Urothelium cell line (cell line): ENCODE data around the gene STXBP6.

ENCODE experiments used
- DNase-seq: peaks from one replicate; pipeline ENCODE4 v3.0.0; 2011; ENCODE audit warnings: low spot score, mixed read lengths
- FAIRE-seq: peaks from 2 replicates; lab custom pipeline; 2011; peaks lifted over from hg19 to GRCh38; lab: Jason Lieb, UNC

The STXBP6 gene

DNA sequence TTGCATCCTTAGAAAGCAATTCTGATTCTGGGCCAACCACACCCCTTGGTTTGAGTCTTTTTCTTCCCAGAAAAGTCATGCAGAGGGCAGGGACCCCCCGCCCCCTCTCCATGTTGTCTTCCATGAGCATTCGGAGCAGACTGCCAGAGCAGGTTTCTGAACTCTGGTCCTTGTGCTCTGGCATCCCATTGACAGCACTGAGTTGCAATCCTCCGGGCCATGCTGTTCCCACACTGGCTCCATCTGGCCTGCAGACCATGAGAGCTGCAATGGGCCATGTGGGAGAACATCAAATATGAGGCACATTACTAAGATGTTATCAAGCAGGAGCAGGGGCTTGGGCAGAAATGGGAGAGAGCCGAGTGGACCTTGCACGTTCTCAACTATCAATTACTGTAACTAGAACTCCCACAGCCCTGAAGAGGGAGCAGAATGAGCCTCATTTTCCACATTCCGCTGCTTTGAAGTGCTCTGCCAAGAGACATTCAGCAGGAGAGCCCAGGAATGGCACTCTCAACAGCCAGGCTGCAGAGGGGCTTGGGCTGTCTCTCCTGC lies 157.4 kb downstream of the STXBP6 start:
- DNase-seq (no peak), FAIRE-seq (no peak)

GRCh38 chr14:24891987-24892496 lies 157.9 kb downstream of the STXBP6 start:
- FAIRE-seq (no peak), DNase-seq (no peak)

DNA sequence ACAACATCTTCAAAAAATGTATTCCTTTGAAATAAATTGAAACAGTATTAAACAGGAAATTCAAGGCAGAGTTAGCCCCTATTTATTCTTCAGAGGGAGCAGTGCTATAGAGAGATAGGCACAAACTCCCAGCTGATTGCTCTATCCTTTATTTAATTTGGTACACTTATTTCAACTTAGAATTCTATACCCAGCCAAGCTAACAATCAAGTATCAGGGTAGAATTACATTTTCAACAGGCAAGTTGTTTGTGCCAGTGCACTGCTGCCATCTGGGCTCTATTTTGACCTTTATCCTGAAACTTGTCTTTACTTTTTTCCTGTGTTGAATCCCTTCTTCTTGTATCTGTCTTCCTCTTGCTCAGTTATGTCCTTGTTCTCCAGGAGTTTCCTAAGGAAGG lies 159.2 kb downstream of the STXBP6 start:
- FAIRE-seq = no peak

DNA sequence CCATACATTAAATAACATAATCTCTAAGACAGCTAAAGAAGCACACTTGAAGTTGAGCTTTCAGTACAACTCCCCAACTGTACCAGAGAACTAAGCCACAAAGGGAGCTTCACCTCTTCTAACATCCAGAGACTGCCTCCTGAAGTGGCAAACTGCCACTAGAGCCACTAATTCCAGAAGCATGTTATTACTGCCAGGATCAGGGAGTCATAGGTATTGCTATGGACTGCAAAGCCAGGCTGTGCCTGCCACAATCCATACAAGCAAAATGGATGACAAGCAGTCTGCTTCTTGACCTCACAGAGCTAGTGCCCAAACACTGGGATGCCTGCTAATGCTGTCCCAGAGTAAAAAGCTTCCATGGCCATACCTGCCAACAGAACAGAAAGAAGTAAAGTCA lies 160.1 kb downstream of the STXBP6 start:
- DNase-seq (no peak), FAIRE-seq (no peak)

More for the DNA sequence above, 159.2 kb downstream of the STXBP6 start:
- DNase-seq = no peak

DNA sequence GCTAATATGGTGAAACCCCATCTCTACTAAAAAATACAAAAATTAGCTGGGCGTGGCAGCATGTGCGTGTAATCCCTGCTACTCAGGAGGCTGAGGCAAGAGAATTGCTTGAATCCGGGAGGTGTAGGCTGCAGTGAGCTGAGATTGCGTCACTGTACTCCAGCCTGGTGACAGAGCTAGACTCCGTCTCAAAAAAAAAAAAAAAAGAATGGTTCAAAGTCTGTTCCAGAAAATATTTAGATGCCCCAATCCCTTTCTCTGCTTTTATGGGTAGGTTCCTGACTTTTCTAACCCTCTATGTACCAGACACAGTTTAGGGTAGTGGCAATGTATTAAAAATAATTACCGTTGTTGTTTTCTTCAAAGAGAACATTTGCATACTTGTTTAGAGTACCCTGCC lies 161.4 kb downstream of the STXBP6 start:
- FAIRE-seq (no peak), DNase-seq (no peak)

GRCh38 chr14:24887623-24888304 lies 162.2 kb downstream of the STXBP6 start:
- no peak for FAIRE-seq
- DNase-seq = no peak

DNA sequence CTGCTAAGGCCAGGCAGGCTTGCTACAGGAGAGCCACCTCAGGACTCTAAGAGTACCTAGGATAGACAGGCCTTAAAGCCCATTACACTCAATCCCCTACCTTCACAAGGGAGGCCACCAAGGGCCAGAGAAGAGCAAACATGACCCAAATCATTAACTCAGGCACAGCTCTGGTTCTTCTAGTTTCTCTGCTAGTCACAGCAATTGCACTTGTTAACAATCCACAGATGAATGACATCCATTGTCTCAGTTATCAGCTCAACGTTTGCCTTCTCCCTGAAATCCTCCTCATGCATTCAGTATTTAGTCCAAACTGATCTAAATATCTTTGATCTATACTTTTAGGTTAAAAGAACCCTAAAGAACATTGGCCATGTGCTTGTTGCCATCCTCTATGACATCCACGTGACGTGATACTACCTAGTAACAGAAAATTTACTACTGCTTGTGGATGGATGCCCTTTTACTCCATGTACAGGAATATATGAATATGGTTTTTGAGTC lies 164.5 kb downstream of the STXBP6 start:
- no peak for DNase-seq
- no peak for FAIRE-seq

DNA sequence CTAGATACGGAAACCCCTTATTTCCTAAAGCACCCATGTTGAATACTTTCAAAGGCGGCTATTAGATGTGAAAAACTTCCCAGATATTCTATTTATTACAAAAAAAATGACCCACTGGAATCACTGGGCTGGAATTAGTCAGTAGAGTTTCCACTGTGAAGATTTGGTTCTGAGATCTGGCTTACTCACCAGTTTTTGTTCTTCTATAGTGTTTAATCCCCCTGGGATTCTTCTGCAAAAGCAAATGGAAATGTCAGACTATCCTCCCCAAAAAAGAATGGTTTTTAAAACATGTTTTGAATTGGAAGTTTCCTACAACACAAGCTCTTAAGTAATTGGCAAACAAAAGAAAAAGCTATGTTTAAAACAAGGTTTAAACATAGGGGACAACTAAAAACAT lies 166.4 kb downstream of the STXBP6 start:
- DNase-seq (no peak), FAIRE-seq (no peak)

DNA sequence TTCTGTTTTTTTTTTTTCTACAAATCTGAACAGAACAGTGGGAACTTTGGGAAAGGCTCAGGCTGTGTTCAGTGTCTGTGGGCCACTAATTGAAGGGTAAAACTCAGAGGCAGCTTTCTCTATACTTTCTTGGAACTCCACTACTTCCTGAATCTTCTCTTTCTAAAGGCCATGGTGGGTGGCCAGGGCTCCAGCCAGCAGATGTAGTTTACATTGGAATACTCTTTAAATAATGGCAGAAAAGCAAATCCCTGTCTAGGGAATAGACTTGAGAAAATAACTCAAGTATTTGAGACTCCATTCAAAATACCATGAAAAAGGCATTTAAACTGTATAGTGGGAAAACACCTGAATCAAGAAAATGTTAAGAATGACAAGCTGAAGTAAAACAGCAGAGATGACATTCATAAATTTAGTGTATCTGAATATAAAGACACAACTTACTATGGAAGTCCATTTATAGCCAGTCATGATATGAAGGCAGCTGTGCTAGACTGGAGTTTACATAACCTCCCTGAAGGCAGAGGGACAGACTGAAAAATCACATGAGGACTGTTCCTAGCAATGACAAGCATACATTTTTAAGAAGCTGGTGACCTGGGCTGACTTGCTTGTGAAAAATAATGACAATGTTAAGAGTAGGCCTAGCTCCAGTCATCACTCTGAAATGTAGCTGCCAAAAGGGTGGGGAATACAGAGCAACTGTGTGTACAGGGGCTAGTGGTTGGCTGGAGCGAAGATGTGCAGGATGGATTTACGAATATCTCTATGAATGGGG lies 168.6 kb downstream of the STXBP6 start:
- FAIRE-seq = no peak
- no peak for DNase-seq

DNA sequence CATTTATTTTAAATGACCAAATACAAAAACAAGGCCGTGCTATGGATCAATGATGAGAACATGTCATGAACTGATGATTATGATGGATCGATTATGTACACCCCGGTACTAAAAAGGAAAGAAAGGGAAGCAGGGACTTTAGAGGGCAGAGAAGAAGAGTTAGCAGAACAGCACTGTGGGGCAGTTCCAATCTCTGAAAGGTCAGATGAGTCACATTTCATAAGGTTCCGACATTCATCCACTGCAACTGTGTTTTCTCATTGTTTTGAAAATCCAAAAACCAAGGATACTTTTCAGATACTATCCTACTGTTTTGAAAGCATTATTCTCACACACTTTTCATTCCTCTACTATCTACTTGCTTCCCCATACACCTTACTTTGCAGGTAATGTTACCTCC lies 169.3 kb downstream of the STXBP6 start:
- DNase-seq (no peak), FAIRE-seq (no peak)

DNA sequence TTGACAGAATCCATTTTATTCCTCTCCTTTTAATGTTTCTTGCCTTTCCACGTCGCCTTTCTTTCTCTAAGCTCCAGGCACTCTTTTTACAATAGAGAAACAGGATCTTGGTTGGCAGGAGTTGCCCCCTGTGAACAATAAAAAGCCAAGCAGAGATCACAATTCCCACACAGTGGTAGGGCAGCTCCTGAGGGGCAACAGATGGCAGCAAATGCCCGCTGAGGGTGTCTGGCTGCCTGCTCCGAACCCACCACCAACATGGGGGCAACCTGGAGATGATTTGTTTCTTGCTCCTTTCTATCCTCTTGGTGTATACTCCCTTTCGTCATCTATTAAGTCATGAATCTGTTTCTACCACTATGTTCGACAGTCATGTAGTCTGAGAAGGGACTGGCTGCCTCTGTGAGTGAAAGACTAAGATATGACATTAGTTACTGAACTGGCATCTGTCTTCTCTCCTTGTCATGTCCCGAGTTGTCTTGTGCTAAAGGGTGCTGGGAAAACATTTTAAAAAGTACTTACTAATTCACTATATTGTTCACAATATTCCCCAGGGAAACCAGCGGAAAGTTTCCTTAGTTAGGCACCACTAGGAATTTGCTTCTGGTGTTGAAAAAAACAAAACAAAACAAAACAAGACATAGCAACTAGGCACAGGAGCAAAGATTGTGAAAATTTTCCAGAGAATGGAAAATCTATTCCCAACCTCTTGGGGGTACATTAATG lies 170.1 kb downstream of the STXBP6 start:
- FAIRE-seq (no peak), DNase-seq (no peak)

GRCh38 chr14:24876996-24877395 lies 173.0 kb downstream of the STXBP6 start:
- DNase-seq = no peak
- FAIRE-seq = no peak

DNA sequence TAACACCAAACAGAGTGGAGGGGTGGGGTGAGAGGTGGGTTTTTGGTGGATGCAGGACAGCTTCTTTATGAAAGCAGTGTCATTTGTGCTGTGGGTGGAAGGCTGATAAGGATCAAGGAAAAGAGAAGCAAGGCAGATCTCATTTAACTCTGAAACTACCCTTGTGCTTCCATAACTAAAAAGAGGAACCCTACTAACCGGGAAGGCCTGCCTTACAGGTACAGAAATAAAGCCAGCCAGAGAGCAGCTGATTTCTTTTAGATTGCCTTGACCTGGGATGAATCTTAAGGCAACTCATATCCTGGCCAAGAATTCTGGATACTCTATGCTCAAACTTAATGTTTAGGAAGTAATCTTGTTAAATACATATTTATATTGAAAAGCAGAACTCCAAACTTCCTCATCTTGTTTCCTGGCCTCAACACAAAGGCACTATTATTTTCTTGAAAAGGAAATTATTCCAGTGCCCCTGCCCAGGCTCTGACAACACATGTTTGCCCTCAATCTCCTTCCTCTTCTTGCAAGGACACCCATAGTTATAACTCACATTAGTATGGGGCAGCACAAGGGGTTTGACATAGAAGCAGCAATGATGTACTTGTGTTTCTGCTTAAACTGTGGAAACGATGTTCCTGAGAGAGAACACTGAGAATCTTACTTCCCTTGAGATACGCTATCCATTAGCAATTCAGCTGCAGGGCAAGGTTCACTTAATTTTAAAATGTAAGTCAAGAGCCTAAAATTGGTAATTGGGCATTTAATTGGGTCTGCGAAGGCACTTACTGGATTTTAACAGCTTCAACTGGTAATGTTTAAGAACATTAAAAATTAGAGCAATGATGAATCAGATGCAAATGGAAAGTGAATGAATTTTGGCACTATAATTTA lies 173.7 kb downstream of the STXBP6 start:
- DNase-seq = no peak
- no peak for FAIRE-seq

DNA sequence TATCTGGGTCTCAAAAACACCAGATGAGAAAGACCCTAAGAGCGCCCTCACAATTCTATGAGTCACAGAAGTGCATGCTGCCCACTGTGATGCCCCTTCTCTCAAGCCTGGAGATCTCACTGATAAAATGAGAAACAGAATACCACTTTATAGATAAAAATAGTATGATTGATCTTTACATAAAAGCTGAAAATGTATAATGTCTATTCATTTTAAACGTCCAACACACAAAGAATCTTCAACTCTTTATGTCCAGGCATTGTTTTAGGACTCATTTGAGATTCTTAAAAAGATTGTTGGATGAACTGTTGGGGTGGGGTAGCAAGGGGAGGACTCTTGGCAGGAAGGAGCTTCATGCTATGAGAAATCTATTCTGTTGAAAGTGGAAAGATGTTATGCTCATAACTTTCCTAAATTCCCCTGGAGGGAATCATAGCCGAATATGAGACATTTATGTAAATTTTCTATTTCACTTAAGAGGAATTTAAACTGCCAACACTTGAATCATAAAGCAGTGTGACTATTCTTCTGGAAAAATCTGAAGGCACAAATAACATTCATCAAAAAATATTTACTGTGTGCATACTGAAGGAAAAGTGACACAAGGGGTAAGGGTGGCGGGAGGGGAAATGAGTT lies 174.6 kb downstream of the STXBP6 start:
- DNase-seq (no peak), FAIRE-seq (no peak)

DNA sequence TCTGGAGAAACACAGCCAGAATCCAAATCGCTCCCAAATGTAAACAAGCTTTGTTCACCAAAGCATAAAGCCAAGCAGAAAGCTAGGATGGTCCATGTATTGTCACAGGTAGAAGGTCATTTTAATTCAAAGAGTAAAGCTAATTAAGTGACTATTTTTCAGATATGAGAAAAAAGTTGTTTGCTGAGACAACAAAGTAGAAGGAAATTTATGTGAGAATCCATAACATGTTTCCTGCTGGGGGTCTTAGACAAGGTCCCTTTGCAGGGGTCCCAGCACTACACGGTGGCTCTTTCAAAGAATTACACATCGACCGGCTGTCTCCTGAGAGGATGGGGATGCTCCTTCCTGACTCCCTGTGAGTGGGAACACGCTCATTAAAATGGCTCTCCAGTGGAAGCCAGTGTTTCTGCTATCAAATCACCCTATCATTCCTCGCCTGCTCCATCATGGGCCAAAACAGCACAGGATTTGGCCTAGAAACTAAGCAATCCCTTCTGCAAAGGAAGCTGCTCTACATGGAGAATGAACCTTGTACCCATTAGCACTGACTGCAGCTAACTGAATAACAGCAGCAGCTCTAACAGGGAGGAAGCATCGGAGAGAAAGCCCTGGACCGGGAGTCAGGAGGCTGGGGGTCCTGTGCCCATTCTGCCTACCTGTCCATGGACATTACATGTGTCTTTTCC lies 175.3 kb downstream of the STXBP6 start:
- no peak for FAIRE-seq

DNA sequence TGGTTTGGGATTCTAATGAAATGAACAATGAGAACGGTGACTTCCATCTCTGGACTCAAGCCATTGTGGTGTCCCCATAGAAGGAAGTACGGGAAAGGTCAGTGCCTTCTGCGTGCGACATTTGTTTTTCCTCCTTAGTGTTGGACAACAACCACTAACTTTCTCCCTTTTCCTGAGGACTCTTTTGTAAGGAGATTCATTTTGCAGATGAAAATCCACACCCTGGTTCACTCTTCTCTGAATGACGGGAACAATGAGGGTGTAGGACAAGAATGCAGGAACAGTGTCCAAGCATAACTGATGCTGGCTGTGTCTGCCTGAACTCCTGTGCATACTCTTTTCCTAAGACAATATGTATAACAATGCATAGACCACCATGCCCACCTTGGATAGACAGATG lies 176.4 kb downstream of the STXBP6 start:
- DNase-seq (no peak), FAIRE-seq (no peak)

More for the DNA sequence above, 175.3 kb downstream of the STXBP6 start:
- DNase-seq = no peak

- no peak for FAIRE-seq
- DNase-seq = no peak
These were observed 178.8 kb downstream of the STXBP6 start for GRCh38 chr14:24870949-24871701.

GRCh38 chr14:24868389-24868788 lies 181.6 kb downstream of the STXBP6 start:
- FAIRE-seq (no peak), DNase-seq (no peak)
